NCI-H2081 (cell line): ENCODE measurements around the gene IRX4.
"Not testable (repeated sequence)": the region's sequence is repeated elsewhere in the genome, so short reads cannot be mapped to it uniquely, and the experiment has no call there.

ENCODE experiments used
- DNase-seq, 2 experiments: peaks; one replicate each; lab custom pipeline; 2025; lab: John Stamatoyannopoulos, UW

The IRX4 gene

DNA sequence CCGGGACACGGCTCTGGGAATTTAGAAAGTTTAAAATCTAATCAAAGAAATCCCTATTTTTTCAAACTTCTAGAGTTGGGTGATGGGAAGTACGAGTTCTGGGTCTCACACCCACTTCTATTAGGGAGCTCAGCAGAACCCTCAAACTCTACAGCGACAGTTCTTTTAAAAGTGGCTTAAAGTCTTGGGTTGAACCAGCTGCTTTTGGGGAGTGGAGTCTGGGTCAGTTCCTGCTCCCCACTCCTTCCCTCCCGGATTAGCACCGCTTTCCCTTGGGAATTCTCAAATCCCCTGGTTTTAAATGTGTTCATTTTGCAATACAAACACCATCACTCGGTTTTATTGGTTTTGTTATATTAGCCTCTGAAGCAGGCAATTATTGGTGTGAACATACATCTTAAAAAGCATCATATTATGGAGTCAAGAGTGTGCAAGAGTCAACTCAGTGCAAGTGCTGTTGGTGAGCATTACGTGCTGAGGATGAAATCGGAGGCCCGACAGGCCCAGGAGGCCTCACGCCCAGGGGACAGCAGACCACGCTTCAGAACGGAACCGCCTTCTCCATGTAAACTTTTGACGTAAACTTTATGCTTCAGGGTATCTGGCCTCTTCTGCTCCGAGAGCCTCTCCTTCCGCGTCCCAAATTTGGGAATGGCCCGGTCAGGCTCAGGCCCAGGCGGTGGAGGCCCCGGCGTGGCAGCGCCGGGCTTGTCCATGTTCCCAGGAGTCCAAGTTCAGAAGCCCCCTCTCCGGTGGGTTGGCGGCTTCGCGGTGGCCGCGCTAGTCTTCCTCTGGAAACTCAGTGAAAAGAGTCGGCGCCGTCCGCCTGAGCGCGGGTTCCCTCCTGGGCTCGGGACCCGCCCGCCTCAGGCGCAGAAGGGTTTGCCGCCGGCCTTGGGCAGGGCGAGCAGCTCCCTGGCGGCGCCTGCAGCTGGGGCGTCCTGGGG, 5.3 kb downstream of the IRX4 start:
- no peak for DNase-seq

DNA sequence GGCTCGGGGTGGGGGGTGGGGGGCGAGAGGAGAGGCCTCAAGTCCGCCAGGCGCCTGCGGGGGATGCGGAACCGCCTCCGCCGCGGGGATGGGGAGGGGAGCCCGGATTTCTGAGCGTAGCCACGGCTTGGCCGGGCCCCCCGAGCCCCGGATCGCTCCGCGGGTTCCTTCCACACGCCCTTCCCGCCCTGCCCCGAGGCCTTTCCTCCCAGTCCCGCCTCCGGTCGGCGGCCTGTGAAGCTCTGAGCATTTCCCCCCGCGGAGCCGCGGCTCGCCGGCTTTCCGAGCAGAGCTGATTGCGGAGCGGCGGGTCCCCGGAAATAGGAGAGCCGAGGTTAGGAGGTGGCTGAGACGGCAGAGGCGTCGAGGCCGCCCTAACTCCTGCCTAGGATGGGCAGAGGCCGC, 6.1 kb downstream of the IRX4 start:
- DNase-seq: no peak

DNA sequence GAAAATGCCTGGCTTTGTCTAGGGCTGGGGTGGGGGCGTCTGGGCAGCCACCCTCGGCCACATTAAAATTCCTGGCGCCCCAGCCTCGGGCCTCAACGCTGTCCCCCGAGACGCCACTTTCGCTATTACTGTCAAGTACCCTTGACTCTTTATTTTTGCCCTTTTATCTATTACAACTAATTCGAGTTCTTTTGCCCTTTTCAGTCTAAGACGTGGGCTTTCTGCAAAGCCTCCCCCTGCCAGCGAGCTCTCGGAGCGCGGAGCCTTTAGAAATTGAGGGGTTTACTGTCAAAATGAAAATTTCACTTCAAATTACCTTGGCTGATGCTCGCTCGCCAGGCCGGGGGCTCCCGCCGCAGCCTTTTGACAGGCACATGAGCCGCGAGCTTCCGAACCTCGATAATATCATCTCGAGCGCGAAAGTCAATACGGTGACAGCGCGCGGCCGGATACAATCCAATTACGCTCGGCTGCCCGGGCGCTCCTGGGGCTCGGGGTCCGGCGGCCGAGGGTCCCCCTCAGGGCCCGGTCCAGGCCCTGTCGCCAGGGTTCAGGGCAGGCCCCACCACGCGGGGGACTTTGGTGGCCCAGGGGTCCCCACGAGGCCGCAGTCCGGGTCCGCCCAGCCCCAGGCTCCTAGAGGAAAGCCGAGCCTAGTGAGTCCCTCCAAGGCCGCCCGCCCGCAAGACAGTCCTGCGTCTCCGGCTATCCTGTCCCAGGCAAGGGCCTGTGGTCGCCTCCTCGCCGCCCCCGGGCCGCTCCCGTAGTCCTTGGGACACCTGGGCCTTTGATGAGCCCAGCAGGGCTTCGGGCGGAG, 6.7 kb downstream of the IRX4 start:
- no peak for DNase-seq

DNA sequence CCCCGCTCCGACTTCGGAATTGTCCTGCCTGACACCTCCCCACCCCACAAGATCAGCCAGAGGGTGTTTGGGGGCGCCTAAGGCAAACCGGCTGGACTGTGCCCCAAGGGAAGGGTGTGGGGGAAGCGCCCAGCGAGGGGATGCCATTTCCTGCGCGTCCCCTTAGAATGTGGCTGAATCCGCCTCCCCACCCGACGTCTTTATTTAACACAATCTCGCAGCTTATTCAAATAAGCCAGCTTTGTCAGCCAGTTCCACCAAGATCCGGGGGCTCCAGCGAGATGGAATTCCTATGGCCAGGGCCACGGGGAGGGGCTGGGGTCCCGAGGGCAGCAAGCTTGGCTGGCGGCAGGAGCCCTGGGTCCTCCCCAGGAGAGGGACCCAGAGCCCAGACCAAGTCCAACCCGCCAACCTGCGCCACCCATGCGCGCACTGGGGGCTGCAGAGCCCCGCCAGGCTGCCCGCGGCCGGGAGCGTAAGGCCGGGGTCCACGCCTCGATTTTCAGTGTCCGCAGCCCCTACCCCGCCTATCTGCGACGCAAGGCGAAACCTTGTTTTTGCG, 7.4 kb downstream of the IRX4 start:
- DNase-seq: no peak

DNA sequence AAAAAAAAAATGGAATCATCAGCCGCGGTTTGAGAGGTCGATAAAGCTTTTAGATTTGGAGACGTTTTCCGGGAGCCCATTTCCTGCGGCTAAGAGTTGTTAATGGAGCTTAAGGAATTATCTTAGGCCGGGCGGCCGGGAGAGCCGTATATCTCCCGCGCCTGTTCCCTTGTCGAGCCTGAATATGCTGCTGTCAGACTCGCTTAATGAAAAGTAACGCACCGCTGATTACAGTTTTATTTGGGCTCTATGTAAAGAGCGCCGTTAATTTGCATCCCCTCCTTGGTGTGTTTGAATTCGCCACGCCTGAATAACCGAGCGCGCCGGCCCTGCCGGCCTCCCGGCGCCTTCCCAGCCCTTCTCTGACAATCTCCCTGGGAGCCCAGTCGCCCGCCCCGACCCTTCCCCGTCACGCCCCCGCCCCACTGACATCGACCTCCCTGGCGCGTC, 7.9 kb downstream of the IRX4 start:
- DNase-seq: peak in 1 of 2 experiments; percentile 33

DNA sequence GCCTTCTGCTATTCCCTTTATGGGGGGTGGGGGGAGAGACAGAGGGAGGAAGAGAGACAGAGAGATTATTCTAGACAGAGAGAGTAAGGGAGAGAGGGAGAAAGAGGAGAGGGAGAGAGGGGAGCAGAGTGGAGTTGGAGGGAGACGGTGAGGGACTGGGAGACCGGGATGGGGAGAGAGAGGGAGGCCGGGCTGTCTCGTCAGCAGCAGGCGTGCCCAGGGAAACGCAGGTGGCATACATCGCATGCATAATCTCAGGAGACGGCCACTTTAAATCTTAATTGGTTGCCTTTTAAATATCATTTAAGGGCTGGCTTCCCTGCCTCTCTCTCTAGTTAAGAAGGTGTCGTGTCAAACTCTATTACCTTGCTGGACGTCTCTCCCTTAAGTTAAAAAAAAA, 8.4 kb downstream of the IRX4 start:
- DNase-seq: no peak

DNA sequence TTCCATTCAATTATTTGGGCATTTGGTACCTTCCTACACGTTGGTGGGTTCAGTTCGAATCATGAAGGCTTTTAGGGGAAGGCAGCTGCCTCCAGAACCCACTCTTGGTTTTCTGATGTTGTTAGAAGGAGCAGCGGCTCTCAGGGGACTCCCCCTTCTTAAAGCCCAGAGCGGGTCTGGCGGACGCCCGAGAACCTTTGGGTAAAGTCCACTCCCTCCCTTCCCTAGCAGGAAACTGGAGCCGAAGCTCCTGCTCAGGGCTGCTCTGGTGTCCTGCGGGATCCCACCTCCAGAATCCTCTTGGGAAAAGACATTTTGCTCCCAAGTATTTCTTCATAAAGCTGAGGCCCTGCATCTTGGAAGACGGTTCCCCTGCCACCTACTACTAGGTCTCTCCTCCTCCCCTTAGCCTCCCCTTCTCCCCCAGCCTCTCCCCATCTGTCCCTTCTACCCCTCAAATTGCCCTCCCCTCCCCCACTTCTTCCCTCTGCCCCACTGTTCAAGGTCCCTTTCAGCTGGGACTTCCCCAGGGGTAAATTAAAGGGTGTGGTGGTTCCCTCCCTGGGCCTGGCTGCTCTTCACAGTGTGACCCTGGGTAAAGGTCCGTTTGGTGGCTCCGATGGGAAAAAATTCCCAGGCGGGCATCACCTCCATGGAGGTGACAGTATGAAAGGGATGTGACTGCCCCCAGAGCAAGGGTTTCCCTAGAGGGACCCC, 9.3 kb downstream of the IRX4 start:
- no peak for DNase-seq

DNA sequence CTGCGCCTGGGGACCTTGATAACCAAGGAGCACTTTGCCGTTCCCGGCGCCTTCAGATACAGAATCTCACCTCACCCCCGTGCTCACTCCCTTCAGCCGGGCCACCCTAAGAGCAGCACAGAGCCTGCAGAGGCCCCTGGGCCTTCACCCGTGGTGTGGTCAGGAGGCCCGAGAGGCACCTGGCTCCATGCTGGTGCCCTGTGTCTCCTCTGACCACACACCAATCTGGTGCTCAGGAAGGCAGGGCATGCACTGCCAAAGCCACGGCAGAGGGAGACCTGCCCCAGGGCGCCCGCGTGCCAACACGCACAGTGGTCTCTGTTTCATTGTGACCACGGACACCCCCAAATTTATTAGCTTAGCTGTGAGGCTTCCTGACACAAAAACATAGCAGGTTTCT, 11.3 kb downstream of the IRX4 start:
- DNase-seq: no peak

DNA sequence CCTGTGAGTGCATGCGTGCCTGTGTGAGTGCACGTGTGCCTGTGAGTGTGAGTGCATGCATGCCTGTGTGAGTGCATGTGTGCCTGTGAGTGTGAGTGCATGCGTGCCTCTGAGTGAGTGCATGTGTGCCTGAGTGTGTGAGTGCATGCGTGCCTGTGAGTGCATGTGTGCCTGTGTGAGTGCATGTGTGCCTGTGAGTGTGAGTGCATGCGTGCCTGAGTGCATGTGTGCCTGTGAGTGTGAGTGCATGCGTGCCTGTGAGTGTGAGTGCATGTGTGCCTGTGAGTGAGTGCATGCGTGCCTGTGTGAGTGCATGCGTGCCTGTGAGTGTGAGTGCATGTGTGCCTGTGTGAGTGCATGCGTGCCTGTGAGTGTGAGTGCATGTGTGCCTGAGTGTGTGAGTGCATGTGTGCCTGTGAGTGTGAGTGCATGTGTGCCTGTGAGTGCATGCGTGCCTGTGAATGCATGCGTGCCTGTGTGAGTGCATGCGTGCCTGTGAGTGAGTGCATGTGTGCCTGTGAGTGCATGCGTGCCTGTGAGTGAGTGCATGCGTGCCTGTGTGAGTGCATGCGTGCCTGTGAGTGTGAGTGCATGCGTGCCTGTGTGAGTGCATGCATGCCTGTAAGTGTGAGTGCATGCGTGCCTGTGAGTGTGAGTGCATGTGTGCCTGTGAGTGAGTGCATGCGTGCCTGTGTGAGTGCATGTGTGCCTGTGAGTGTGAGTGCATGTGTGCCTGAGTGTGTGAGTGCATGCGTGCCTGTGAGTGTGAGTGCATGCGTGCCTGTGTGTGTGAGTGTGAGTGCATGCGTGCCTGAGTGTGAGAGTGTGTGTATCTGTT, 12.1 kb downstream of the IRX4 start:
- not testable (repeated sequence) for DNase-seq

DNA sequence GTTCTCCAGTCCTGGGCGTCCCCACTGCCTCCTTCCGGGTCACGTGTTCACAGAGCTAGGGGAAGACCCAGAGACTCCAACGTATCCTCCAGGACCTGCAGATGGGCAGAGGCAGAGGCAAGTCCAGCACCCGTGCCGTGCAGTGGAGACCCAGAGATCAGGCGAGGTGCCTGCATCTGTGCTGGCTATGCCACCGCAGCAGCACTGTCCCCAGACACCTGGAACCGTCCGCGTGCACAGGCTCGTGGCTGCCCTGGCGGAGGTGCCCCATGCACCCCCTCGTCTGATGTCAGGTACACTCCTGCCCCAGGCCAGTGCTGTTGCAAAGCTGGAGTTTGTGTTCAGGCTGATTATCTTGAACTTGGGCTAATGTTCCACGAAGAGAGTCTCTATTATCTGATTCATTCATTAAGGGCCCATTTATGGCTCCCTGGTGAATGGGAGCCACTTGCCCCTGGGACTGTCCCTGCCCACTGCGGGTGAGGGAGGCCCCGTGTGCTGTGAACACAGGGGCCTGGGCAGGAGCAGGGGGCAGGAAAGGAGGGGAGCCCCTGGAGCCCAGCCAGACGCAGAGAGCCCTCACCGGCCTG, 13.7 kb downstream of the IRX4 start:
- no peak for DNase-seq

DNA sequence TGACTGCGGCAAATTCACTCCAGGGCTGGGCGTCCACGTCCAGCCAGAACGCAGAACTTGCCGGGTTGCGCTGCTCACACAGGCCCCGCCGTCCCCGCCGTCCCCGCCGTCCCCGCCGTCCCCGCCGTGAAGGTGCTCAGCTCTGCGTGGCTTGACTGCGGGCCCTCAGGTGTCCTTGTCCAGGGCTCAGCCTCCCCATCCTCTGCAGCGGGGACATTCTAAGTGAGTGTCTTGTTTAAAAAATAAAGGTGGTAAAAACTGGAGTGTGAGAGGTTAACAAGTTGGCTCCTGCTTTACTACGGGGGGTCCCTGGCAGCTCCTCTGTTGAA, 14.9 kb downstream of the IRX4 start:
- DNase-seq: no peak

DNA sequence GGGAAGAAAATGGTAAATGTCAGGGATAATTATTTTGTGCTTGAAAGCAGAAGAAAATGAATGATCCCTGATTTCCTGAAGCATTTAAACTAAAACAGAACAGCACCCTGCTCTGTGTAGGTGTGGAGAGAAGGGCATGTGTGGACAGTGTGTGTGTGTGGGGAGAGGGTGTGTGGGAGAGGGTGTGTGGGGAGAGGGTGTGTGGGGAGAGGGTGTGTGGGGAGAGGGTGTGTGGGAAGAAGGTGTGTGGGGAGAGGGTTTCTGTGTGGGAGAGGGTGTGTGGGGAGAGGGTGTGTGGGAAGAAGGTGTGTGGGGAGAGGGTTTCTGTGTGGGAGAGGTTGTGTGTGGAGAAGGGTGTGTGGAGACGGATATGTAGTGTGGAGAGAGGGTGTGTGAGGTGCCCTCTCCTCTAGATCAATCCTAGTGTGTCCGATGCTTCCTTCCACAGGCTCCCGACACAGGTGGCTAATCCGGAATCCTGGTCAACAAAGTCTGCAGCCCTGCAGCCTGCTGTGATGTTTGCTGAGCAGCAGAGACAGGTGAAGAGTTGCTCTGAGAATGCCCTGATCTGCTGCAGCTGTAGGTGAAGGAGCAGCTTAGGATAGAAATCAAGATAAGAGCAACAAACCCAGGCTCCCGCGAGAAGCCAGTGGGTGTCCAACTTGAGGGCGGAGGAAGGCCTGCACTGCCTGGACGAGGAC, 15.5 kb downstream of the IRX4 start:
- DNase-seq: no peak

DNA sequence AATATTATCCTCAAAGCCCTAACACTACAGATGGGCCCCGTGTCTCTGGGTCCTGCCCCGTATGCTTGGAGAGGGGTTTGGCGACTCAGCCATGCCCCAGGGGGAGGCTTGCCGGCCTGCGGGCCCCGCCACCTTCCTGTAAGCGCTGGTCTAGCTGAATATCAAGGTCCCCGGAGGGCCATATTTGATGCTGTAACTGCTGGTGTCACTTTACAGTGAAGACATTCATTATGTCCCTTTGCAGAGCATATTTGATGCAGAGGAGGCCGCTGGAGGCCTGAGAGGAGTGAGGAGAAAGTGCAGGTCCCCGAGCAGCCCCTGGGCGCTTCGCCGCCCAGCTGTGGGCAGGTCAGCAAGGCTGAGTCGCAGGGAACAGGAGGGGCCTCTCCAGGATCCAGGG, 16.8 kb downstream of the IRX4 start:
- no peak for DNase-seq

DNA sequence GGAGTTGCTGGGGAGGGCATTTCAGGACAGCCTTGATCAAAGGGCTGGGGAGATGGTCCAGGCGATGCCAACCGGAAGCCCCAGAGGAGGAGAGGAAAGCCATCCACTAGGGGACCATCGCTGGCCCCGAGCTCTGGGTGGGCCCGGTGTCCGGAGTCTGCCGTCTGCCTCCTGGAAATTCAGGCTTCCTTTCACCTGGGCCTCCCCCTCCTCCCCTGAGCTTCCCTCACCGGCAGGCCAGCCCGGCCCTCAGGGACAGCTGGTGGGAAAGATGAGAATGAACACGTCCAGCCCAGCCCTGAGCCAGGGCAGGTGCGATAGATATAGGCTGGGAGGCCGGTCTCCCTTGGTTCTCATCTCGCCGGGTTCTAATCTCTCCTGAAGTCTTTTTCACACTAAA, 17.2 kb downstream of the IRX4 start:
- no peak for DNase-seq

DNA sequence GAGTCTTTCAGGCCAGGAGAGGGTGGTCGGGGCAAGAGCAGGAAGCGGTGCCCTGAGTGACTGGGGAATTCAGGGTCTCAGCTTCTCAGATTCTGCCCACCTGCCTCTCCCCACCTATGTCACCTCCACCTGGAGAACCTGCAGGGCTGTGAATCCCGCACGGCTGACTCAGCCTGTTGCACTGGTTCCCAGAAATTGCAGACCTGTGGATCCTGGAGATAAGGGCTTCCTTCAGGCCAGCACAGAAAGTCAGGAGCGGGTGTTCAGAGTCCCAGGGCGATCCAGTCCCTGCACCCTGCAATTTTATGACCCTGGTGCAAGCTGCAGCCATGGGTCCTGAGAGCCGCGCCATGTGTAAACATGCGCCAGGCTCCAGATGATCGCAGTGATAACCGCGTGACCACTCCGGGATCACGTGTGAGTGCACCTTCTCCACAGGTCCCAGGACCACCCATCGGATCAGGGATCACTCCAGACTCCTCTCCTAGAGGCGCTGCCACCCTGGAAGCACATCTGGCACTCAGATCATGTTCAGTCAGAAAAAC, 17.8 kb downstream of the IRX4 start:
- no peak for DNase-seq

DNA sequence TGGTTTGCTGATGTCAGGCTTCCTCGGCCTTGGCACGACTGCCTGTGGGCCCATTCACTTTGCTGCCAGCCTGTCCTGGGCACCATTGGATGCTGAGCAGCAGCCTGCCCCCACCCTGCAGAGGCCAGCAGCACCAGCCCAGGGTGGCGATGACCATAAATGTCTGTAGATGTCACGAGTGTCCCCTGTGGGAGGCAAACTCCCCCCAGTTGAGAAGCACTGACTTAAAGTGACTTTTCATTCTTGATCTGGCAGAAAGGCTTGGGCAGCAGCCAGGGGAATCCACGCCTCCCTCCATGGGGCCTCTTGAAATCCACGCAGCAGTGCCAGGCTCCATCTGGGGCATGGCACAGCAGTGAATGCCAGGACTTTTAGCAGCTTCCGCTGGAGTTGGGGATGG, 21.8 kb downstream of the IRX4 start:
- no peak for DNase-seq

DNA sequence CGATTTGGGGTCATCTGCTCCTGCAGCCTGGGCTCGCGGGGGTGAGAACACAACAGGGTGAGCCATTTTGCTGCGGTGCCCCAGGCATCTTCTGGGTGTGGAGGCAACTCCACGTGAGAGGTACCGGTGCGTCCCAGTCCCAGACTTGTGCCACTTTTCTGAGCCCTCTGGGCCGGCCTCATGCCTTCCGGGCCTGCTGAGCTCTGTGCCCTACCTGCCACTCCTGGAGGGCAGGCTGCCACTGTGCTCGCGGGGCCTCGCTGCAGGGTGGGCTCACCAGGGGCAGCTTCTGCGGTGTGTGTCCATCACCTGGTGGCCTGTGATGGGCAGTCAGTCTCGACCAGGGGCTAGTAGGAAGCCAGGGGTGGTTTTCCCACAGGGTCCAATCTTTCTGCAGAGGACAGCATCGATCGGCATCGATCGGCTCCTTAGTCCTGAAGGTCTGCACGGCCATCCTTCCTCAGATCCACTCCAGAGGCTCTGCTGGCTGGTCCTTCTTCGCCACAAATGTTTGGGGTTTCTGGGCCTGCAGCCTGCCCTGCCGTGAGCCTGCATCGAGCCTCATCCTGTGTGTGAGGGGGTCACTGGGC, 22.6 kb downstream of the IRX4 start:
- no peak for DNase-seq

DNA sequence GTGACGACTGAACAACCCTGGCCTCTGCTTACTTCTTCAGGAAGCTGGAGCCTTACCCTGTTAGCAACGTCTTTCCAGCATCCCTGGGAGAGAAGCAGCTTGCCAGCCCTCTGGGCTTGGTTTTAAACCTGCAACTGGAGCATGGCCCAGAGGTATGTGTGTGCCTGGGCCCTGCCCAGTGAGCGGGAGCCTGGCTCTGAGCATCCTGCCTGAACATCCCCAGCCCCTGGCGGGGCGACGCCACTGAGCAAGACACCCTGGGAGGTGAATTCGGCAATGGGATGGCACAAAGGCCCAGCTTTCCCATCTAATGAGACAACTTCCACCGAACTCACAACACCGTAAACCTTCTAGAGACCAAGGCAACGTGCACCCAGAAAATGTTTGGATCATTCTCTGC, 23.6 kb downstream of the IRX4 start:
- no peak for DNase-seq

DNA sequence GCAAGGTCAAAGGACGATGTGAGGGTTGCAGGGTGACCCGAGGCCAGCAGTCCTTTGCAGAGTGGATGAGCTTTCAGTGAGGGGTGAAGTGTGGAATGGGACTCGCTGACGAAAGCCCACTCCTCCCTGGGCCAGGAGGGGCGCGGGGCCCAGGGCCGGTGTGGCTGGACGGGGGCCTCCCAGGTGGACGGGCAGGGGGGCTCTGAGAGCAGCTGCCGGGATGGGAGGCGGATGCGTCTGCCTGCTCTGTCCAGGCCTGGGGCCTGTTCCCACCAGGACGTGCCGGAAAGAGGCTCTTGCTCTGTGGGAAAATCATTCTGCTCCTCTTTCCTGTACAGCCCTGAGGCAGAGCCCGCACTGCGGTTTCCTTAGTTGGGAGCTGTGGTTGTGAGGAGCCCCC, 24.3 kb downstream of the IRX4 start:
- DNase-seq: no peak

DNA sequence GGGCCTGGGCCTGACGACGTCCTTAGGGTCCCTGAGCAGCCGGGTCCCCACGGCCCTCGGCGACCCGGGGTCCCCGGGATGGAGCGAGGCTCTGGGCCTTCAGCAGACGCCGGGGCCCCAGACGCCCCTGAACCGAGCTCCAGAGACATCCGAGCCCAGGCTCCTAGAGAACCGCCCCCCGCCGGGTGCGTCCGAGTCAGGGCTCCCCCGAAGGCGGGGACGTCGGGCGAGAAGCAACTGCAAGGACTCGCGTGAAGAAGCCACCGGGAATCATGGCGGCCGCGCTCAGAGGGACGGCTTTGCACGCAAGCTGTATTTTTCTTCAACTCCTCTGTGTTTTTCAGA, 25.5 kb downstream of the IRX4 start:
- no peak for DNase-seq
